Ishikawa (cell line): ENCODE measurements around the gene PTPN13.

Experiments
- CEBPB ChIP-seq: IDR thresholded peaks from 2 replicates; pipeline ENCODE4 v1.6.1; 2012
- CREB1 ChIP-seq: IDR thresholded peaks from 2 replicates; pipeline ENCODE4 v1.6.1; 2012; ENCODE audit warnings: low read depth
- EGR1 ChIP-seq: IDR thresholded peaks from 2 replicates; pipeline ENCODE4 v1.6.1; 2012
- EP300 ChIP-seq: IDR thresholded peaks from 2 replicates; pipeline ENCODE4 v1.6.1; 2012; ENCODE audit warnings: borderline replicate concordance
- MAX ChIP-seq: IDR thresholded peaks from 2 replicates; pipeline ENCODE4 v1.6.1; 2012
- NFIC ChIP-seq: IDR thresholded peaks from 2 replicates; pipeline ENCODE4 v1.6.1; 2012
- RAD21 ChIP-seq: IDR thresholded peaks from 2 replicates; pipeline ENCODE4 v1.6.1; 2012; ENCODE audit warnings: low read depth
- TAF1 ChIP-seq: IDR thresholded peaks from 2 replicates; pipeline ENCODE4 v1.6.1; 2012; ENCODE audit warnings: low read depth, mild to moderate bottlenecking
- TEAD4 ChIP-seq: IDR thresholded peaks from 2 replicates; pipeline ENCODE4 v1.6.1; 2012
- YY1 ChIP-seq: IDR thresholded peaks from 2 replicates; pipeline ENCODE4 v1.6.1; 2012; ENCODE audit warnings: low read depth
- TF ChIP-seq, protein P1 (sequence below): IDR thresholded peaks from 2 replicates; pipeline ENCODE4 v1.6.1; 2012; ENCODE audit warnings: low read depth, mild to moderate bottlenecking

DNA sequence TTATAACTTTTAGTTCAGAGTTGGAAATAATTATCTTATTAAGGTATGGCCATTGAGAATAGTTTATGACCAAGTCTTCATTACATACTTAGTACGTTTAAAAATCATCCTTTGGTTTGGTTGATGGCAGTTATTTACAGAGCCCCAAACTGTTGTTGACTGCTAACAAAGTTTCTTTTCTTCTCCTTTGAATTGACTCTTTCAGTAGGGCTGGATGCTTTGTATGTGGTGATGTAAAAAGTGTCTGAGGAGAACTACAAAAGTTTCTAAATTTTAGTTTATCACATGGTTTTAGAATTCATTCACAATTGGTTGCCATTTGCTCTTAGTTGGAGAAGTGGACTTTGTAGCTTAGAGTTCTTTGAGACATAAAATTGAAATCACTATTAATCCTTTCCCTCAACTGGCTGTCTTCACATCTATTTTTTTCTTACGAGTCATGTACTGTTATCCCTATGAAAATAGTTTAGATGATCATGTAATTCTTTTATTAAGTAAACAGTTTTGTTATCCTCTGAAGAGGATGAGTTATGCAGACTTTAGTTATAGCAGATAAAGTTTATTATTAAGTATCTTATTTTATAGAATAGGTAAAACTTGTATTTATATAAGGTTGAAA is 14.8 kb downstream of the PTPN13 start:
- TF ChIP-seq, protein P1, sequence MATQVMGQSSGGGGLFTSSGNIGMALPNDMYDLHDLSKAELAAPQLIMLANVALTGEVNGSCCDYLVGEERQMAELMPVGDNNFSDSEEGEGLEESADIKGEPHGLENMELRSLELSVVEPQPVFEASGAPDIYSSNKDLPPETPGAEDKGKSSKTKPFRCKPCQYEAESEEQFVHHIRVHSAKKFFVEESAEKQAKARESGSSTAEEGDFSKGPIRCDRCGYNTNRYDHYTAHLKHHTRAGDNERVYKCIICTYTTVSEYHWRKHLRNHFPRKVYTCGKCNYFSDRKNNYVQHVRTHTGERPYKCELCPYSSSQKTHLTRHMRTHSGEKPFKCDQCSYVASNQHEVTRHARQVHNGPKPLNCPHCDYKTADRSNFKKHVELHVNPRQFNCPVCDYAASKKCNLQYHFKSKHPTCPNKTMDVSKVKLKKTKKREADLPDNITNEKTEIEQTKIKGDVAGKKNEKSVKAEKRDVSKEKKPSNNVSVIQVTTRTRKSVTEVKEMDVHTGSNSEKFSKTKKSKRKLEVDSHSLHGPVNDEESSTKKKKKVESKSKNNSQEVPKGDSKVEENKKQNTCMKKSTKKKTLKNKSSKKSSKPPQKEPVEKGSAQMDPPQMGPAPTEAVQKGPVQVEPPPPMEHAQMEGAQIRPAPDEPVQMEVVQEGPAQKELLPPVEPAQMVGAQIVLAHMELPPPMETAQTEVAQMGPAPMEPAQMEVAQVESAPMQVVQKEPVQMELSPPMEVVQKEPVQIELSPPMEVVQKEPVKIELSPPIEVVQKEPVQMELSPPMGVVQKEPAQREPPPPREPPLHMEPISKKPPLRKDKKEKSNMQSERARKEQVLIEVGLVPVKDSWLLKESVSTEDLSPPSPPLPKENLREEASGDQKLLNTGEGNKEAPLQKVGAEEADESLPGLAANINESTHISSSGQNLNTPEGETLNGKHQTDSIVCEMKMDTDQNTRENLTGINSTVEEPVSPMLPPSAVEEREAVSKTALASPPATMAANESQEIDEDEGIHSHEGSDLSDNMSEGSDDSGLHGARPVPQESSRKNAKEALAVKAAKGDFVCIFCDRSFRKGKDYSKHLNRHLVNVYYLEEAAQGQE, result no peak
- TF ChIP-seq TAF1, result no peak
- TF ChIP-seq MAX, result no peak
- no peak for TF ChIP-seq EP300
- no peak for TF ChIP-seq CEBPB
- no peak for TF ChIP-seq NFIC
- TF ChIP-seq EGR1, result no peak
- TF ChIP-seq TEAD4, result no peak
- no peak for TF ChIP-seq YY1
- TF ChIP-seq RAD21, result no peak
- TF ChIP-seq CREB1, result no peak
